ENCODE data around the gene ZNF783.

The ZNF783 gene

DNA sequence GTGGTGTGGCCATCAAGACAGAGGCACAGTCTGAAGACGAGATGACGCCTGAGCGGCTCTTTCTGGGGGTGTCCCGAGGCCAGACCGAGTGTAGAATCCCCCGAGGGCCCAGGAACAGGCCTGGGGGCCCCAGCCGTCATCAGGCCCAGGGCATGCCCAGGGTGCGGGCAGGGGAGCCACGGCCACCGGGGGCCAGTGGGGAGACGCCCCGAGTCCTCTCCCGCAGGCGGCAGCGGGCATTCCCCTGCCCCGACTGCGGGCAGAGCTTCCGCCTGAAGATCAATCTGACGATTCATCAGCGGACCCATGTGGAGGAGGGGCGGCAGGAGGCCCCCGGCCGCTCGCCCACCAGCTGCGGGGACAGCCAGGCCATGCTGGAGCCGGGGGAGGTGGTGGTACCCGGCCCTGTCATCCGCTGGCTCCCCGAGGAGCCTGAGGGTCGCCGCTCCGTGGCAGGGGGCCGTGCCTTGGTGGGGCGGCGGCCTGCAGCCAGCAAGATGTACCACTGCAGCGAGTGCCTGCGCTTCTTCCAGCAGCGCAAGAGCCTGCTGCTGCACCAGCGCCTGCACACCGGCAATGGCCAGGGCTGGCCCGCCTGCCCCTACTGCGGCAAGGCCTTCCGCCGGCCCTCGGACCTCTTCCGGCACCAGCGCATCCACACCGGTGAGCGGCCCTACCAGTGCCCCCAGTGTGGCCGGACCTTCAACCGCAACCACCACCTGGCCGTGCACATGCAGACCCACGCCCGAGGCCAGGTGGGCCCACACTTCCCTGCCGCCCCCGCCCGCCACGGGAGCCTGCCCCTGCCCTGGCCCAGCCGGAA lies 19.7 kb downstream of the ZNF783 start:
- no peak for DNase-seq (ENCODE audit: low read depth)

GRCh38 chr7:149282331-149282655 lies 20.3 kb downstream of the ZNF783 start:
- no peak for DNase-seq (ENCODE audit: low read depth)

- DNase-seq (ENCODE audit: low read depth): no peak
Observed at GRCh38 chr7:149283321-149283720, 21.3 kb downstream of the ZNF783 start.

DNA sequence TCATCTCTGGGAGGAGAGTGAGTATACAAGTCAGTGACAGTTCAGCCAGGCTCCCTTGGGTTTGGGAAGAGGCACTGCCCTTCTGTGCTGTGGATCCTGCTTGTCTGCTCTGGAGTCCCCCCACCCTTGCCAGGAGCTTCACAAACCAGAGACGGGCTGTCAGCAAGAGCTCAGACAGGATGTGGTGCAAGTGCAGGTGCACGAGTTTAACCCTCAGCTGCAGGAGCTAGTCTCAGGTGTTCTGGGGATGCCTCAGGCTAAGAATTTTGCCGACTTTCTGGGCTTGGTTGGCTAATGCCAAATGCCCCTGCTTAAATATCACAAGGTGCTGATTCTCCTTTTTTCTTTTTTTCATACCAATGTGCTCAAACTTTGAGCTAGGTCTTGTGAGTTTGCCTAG lies 22.3 kb downstream of the ZNF783 start:
- no peak for DNase-seq (ENCODE audit: low read depth)

DNA sequence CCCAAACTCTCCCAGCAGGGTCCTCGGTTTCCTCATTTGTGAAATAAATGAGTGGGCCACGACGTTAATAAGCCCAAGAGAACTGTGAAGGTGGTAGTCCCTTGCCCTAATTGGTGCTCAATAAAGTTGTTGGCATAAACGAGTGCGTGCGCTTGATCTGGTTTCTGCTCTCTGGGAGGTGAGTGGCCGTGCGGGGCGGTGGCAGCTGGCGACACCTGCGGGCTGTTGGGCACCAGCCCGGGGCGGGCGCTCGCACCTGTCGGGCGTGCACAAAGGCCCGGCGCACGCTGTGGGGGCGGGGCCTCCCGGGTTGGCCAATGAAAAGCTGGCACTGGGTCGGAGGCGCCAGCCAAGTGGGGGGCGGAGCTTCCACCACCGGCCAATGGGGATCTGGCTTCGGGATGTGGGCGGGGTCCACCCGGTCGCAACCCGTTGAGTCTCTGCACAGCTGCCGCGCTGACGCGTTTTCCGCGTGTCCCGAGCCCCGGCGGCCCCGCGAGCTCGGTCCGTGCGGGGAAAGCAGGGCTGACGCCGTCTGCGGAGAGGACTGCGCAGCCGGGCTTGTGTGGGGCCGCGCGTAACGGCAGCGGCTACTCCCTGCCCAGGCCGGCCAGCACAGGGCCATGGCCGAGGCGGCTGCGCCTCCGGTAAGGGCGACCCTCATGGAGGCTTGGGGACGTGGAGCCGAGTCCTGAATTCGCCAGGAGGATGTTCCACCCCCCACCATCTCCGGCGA lies 23.0 kb downstream of the ZNF783 start:
- DNase-seq (ENCODE audit: low read depth): peak; percentile 87

DNA sequence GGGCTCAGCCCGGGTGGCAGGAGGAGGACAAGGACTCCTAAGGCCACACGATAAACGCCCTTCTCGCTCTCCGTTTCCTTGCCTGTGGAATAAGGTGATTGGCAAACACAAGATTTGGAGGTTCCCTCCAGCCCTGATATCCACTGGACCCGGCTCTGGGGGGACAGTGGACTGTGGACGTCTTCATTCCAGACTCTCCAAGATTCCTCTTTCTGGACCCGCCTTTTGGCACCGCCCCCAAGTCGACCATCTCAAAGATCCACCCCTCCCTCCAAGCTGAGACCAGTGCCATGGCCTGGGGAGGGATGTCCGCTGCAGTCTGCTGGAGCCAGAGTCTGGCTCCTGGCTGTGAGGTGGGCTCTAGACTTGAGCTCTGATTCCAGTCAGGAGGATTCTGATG lies 23.6 kb downstream of the ZNF783 start:
- DNase-seq (ENCODE audit: low read depth): peak; percentile 28

DNA sequence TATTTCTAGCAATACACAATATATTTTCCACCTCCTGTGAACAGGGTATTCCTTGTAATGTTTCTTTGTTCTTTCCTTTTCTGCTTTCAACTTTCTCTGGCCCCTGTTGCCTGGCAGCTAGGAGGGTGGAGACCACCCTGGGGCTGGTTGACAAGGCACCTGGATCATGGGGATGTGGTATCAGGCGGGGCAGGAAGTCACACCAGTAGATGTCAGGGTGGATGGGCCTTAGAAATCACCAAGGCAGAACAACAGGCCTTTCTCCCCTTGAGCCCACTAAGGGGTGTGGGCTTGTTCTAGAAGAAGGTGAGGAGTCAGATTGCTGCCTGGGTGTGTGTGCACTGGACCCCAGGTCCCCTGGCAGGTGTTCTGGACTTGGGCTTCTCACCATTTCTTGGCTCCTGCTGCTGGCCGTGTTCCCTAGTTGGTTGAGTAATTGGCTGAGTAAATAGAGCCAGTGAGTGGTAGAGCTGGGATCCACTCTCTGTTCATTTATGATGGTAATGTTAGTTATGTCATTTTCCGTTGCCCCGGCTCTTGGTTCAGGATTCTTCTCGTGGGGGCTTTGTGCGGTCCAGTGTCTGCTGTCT lies 24.9 kb downstream of the ZNF783 start:
- peak; percentile 24 for DNase-seq (ENCODE audit: low read depth)

- no peak for DNase-seq (ENCODE audit: low read depth)
Observed at GRCh38 chr7:149287622-149288021, 25.6 kb downstream of the ZNF783 start.

GRCh38 chr7:149289262-149289661 lies 27.3 kb downstream of the ZNF783 start:
- DNase-seq (ENCODE audit: low read depth): no peak

DNA sequence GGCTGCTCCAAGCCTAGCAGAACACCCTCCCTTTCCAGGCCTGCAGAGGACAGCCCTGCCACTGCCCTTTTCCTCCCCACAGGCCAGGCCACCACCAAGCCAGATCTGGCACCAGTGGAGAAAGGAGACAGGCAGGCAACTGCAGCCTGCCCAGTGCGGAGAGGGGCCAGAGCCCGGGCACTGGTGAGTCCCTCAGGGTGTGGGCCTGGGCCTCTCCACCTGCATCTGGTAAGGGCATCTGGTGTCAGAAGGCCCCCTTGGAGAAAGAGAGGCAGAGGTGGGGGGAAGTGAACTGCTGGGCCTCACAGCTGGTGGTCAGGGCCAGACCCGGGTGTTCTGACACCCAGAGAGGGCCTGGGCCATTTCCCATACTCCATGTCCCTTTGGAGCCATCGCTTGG lies 27.9 kb downstream of the ZNF783 start:
- no peak for DNase-seq (ENCODE audit: low read depth)

- DNase-seq (ENCODE audit: low read depth): no peak
Observed at GRCh38 chr7:149291036-149291780, 29.2 kb downstream of the ZNF783 start.

DNA sequence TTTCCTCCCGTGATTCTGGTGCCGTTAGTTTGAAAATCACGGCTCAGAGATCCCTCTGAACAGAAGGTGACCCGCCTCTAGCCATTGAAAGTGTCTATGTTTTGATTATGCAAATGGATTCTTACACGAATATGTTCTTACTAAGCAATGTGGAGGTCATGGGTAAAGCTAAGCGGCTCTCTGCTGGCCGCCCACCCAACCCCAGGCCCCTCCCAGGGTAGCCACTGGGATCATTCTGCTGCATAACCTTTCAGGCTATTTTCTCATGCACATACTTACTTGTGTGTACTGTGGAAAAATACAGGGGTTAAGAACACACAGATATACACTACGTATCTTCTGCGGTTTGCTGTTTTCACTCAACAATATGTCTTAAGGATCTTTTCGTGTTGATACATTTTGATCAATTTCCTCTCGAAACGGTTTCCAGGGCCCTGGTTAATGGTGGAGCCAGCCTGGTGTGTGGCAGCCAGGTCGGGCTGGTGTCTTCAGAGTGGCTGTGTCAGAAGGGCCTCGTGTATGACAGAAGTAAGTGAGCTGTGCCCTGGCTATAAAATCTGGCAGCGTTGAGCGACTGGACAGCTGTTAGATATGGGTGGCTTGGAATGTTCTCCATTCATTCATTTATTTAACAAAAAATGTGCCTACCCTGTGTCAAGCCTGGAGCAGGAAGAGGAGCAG lies 29.9 kb downstream of the ZNF783 start:
- no peak for DNase-seq (ENCODE audit: low read depth)

DNA sequence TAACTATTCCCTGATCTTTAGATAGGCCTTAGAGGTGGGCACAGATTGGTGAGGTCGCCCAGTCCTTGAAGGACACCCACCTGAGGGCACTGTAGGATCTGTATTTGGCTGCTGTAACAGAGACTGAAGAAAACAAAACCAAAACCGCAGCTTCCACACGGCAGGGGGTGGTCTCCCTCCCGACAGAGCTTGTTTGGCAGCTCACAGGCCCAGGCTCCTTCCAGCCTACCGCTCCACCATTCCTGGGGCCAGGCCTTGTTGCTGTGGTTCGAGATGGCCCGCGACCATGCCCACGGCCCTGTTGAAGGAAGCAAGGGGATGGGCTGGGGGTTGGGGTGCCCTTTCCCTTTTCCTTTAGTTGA lies 30.4 kb downstream of the ZNF783 start:
- peak; percentile 10 for DNase-seq (ENCODE audit: low read depth)

DNA sequence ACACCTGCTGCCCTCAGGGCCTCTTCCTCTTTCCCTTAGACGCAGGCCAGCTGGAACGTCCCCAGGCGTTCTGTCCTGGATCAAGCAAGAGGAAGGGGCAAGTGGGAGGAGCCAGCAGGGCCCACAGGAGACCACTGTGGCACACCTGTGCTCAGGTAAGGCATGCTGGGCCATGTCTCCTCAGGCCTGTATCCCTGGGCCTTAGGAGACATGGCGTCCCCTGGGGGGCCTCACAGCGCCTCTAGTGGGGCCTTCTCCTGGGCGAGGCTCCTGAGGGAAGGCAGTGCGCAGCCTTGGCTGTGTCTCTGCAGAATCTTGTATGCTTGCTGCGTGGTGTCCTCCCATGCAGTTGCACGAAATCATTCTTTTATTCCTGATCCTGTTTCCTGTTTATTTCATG lies 31.3 kb downstream of the ZNF783 start:
- no peak for DNase-seq (ENCODE audit: low read depth)

- DNase-seq (ENCODE audit: low read depth): no peak
Observed at GRCh38 chr7:149293946-149294633, 32.1 kb downstream of the ZNF783 start.

GRCh38 chr7:149294634-149295480 lies 32.9 kb downstream of the ZNF783 start:
- no peak for DNase-seq (ENCODE audit: low read depth)

DNA sequence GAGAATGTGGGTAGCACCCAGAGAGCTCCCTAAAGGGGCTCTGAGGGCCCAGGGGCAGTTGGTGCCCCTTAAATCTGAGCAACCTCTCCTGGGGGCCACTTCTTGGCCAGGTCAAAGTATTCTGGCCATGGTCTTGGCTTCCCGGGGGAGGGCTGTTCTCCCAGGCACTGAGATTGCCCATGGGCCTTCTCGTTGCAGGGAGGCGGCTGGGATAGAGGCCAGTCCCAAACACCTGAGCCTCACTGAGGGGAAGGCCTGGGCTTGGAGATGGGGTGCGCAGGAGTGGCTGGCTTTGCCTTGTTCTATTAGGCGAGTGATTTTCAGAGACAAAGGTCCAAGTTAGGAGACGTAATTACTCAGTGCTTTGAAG lies 33.5 kb downstream of the ZNF783 start:
- no peak for DNase-seq (ENCODE audit: low read depth)

- DNase-seq (ENCODE audit: low read depth): no peak
Observed at GRCh38 chr7:149296368-149296767, 34.4 kb downstream of the ZNF783 start.

DNA sequence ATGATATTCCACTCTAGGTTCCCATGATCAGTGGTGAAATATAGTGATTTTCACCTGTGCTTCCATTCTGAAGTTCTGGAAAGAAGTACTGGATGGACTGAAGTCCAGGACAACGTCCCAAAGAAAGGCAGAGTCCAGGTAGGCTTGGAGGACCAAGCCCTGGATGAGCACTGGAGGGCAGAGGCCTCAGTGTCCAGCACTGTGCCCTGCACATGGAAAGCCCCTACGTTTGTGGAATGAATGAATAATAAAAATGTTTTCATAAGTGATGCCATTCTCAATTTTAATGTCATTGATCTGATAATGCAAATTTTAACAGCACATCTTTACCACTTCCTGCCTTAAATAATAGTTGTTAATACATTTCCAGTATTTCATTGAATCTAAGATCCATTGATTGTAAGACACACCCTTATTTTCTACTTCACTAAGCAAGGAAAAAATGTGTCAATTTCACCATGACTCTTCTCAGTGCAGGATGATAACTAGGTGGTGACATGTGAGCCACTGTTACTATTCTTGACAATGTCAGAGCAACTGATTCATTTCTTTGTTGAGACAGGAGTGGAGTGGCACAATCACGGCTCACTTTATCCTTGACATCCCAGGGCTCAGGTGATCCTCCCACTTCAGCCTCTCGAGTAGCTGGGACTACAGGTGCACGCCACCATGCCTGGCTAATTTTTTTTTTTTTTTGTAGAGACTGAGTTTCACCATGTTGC lies 35.2 kb downstream of the ZNF783 start:
- no peak for DNase-seq (ENCODE audit: low read depth)
